Measurements from ENCODE around the gene MGP.

DNA sequence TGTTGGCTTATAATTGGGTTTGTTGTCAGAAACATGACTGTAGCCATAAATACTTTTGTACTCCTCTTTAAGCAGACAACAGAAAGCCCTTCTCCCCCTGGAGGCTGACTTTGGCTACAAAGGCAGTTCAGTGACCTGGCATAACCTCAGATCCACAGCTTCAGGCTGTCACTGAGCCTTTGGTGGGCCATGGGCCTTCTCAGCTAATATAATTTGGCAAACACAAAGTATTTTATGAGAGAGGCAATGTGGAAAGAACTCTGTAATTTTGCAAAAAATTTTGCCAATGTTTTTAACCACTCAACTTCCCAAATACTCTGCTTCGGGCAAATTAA, 15.5 kb upstream of the MGP start:
- TF ChIP-seq, protein P1, sequence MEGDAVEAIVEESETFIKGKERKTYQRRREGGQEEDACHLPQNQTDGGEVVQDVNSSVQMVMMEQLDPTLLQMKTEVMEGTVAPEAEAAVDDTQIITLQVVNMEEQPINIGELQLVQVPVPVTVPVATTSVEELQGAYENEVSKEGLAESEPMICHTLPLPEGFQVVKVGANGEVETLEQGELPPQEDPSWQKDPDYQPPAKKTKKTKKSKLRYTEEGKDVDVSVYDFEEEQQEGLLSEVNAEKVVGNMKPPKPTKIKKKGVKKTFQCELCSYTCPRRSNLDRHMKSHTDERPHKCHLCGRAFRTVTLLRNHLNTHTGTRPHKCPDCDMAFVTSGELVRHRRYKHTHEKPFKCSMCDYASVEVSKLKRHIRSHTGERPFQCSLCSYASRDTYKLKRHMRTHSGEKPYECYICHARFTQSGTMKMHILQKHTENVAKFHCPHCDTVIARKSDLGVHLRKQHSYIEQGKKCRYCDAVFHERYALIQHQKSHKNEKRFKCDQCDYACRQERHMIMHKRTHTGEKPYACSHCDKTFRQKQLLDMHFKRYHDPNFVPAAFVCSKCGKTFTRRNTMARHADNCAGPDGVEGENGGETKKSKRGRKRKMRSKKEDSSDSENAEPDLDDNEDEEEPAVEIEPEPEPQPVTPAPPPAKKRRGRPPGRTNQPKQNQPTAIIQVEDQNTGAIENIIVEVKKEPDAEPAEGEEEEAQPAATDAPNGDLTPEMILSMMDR (IDR thresholded peaks at IDR 0.05) = no peak
- TF ChIP-seq POLR2A (IDR thresholded peaks at IDR 0.05) (no peak), EP300 (IDR thresholded peaks at IDR 0.05) (no peak)
